NT2/D1 (cell line): Measurements from ENCODE around the gene CD300H.

Source experiments
- SUZ12 ChIP-seq: IDR thresholded peaks from 2 replicates; pipeline ENCODE4 v1.6.1; 2011; ENCODE audit not compliant: insufficient read length, insufficient read depth; ENCODE audit errors: extremely low read depth
- YY1 ChIP-seq: IDR thresholded peaks from 2 replicates; pipeline ENCODE4 v1.6.1; 2011; ENCODE audit not compliant: insufficient read length, insufficient read depth
- ZNF274 ChIP-seq: IDR thresholded peaks from 2 replicates; pipeline ENCODE4 v1.6.1; 2011; ENCODE audit warnings: mild to moderate bottlenecking, low read depth, low read length

GRCh38 chr17:74610108-74610507, 42.8 kb upstream of the CD300H start:
- TF ChIP-seq SUZ12 (no peak), ZNF274 (no peak), YY1 (no peak)
